HEK293 (cell line): ENCODE data around the gene SHROOM3.

Experiments used
- CTCF ChIA-PET: fragments of 350-600 bp; formaldehyde crosslinking; extraction: SDS; loops from one replicate; lab custom pipeline; 2021; ENCODE audit warnings: antibody characterized with exemption; lab: Yijun Ruan, JAX
- POLR2A ChIA-PET: fragments of 300-600 bp; formaldehyde crosslinking; extraction: SDS; loops from one replicate; lab custom pipeline; 2020; ENCODE audit warnings: antibody characterized with exemption, inconsistent platforms; lab: Yijun Ruan, JAX
- H3K27ac ChIP-seq: fragments of 200-500 bp; sonication (Bioruptor generic); 2 replicates; pipeline ENCODE4 v1.5.1; 2014; ENCODE audit warnings: low read depth, low read length, control low read depth, inconsistent platforms; ENCODE audit errors: extremely low read depth
- H3K36me3 ChIP-seq, 2 experiments: fragments of 200-500 bp in 1 of 2; sonication (Bioruptor generic) in 1 of 2; 1 replicate in 1 of 2; 2 replicates in 1 of 2; pipeline ENCODE4 v1.5.1; 2014 to 2017; ENCODE audit warnings: inconsistent platforms in 2 of 2, low read length in 2 of 2; ENCODE audit not compliant: control insufficient read depth in 2 of 2, insufficient read depth in 1 of 2
- H3K4me1 ChIP-seq: fragments of 200-500 bp; sonication (Bioruptor generic); 2 replicates; pipeline ENCODE4 v1.5.1; 2014; ENCODE audit warnings: mild to moderate bottlenecking, low read length, inconsistent platforms; ENCODE audit not compliant: control insufficient read depth, insufficient read depth
- H3K4me3 ChIP-seq: 2 replicates; pipeline ENCODE4 v1.5.1; 2011; ENCODE audit warnings: low read depth, mild to moderate bottlenecking, control low read depth, low read length, moderate library complexity
- H3K9me3 ChIP-seq: fragments of 200-500 bp; sonication (Bioruptor generic); 2 replicates; pipeline ENCODE4 v1.5.1; 2014; ENCODE audit warnings: low read depth, low read length, inconsistent platforms; ENCODE audit not compliant: control insufficient read depth, insufficient read depth
- PRDM1 ChIP-seq: fragments of 450-650 bp; formaldehyde crosslinking; IDR thresholded peaks from 2 replicates; pipeline ENCODE4; 2016; ENCODE audit warnings: missing biosample characterization, missing genetic modification characterization
- PRDM2 ChIP-seq: fragments of 450-650 bp; formaldehyde crosslinking; IDR thresholded peaks from 2 replicates; pipeline ENCODE4 v1.5.1; 2016; ENCODE audit warnings: missing biosample characterization, missing genetic modification characterization, borderline replicate concordance
- SETDB1 ChIP-seq: IDR thresholded peaks from one replicate; pipeline ENCODE4 v1.6.1; 2017; ENCODE audit warnings: mild to moderate bottlenecking, low read length, moderate library complexity, mixed read lengths; ENCODE audit not compliant: insufficient read length
- TRIM28 ChIP-seq: IDR thresholded peaks from 2 replicates; pipeline ENCODE4 v1.6.1; 2011; ENCODE audit warnings: low read length, control low read depth, borderline replicate concordance
- ZNF155 ChIP-seq: fragments of 450-650 bp; formaldehyde crosslinking; IDR thresholded peaks from 2 replicates; pipeline ENCODE4 v1.5.1; 2016; ENCODE audit warnings: missing biosample characterization, missing genetic modification characterization
- ZNF175 ChIP-seq: fragments of 450-650 bp; formaldehyde crosslinking; IDR thresholded peaks from 2 replicates; pipeline ENCODE4 v1.5.1; 2016; ENCODE audit warnings: missing biosample characterization, missing genetic modification characterization
- ZNF18 ChIP-seq: fragments of 450-650 bp; formaldehyde crosslinking; IDR thresholded peaks from 2 replicates; pipeline ENCODE4 v1.5.1; 2016; ENCODE audit warnings: missing biosample characterization, missing genetic modification characterization
- ZNF239 ChIP-seq: fragments of 450-650 bp; formaldehyde crosslinking; IDR thresholded peaks from 2 replicates; pipeline ENCODE4 v1.5.1; 2016; ENCODE audit warnings: missing biosample characterization, missing genetic modification characterization
- ZNF274 ChIP-seq, 2 experiments: fragments of 200-500 bp in 1 of 2; fragments of 450-650 bp in 1 of 2; sonication (Bioruptor generic) in 1 of 2; formaldehyde crosslinking in 1 of 2; IDR thresholded peaks; 2 replicates each; pipeline versions ENCODE4 v1.5.1 to v1.6.1; 2014 to 2016; ENCODE audit warnings: borderline replicate concordance in 1 of 2, inconsistent platforms in 1 of 2, low read length in 1 of 2, missing biosample characterization in 1 of 2, missing genetic modification characterization in 1 of 2
- ZNF292 ChIP-seq: fragments of 450-650 bp; formaldehyde crosslinking; IDR thresholded peaks from 2 replicates; pipeline ENCODE4 v1.5.1; 2016; ENCODE audit warnings: low read depth, missing biosample characterization, missing genetic modification characterization, borderline replicate concordance
- ZNF423 ChIP-seq: fragments of 450-650 bp; formaldehyde crosslinking; IDR thresholded peaks from 2 replicates; pipeline ENCODE4 v1.5.1; 2016; ENCODE audit warnings: missing biosample characterization, missing genetic modification characterization
- TF ChIP-seq, protein P1 (sequence below): fragments of 450-650 bp; formaldehyde crosslinking; IDR thresholded peaks from 2 replicates; pipeline ENCODE4 v1.5.1; 2016; ENCODE audit warnings: missing biosample characterization, missing genetic modification characterization

The SHROOM3 gene

DNA sequence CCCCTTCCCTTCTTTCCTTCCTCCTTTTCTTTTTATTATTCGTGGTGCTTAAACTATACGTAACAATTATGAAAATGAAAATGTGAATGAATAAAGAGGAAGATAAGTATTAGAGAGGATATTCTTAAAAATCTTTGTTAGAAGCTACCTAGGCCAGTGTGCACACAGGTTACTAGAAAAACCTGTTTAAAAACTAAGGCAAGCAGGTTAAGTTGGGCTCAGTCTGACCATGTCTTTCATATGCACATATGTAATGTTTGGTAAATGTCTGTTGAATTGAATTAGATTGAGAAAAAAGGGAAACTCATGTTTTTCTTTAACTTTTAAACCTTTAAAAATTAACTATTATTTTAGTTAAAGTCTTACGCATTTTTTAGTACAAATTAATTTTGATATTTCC lies 7.8 kb downstream of the SHROOM3 start (continued):
- no peak for TF ChIP-seq ZNF175 (tag by site-specific recombination)
- no peak for TF ChIP-seq ZNF292 (tag by site-specific recombination)
- TF ChIP-seq ZNF274 (IDR thresholded peaks at IDR 0.05; ENCODE audit: low read length): no peak
- no peak for TF ChIP-seq ZNF274 (tag by site-specific recombination; IDR thresholded peaks at IDR 0.05; ENCODE audit: borderline replicate concordance)
- TF ChIP-seq ZNF239: no peak
- no peak for TF ChIP-seq PRDM2 (tag by site-specific recombination)
- no peak for TF ChIP-seq ZNF423 (tag by site-specific recombination)
- TF ChIP-seq, protein P1, sequence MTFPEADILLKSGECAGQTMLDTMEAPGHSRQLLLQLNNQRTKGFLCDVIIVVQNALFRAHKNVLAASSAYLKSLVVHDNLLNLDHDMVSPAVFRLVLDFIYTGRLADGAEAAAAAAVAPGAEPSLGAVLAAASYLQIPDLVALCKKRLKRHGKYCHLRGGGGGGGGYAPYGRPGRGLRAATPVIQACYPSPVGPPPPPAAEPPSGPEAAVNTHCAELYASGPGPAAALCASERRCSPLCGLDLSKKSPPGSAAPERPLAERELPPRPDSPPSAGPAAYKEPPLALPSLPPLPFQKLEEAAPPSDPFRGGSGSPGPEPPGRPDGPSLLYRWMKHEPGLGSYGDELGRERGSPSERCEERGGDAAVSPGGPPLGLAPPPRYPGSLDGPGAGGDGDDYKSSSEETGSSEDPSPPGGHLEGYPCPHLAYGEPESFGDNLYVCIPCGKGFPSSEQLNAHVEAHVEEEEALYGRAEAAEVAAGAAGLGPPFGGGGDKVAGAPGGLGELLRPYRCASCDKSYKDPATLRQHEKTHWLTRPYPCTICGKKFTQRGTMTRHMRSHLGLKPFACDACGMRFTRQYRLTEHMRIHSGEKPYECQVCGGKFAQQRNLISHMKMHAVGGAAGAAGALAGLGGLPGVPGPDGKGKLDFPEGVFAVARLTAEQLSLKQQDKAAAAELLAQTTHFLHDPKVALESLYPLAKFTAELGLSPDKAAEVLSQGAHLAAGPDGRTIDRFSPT (tag by site-specific recombination): no peak
- TF ChIP-seq, all 188 proteins: peak for 0

DNA sequence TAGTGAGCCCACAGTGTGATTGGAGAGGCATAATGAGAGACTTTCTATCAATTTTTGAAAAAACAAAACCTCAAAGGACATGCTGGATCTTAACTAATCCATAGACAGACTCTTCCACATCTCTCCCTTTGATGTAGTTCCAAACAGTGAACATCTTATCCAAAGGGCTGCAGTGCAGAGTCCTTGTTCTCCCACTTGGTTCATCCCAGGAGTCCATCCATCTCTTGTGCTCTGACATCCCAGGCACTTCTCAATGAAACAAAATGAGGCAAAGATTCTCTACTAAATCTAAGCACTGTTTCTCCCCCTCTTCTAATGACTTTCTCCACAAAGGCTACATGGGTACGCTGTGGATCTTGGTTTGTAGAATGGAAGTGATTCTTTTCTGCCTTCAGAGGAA lies 8.3 kb downstream of the SHROOM3 start:
- Histone ChIP-seq H3K4me1 (no peaks in the 10 kb centered on the region), H3K4me3 (no peak overlapping the region), H3K27ac (no peak overlapping the region), H3K36me3 (no peaks in the 10 kb centered on the region), H3K9me3 (no peaks in the 10 kb centered on the region)
- TF ChIP-seq SETDB1 (no peak), ZNF239 (no peak), TRIM28 (no peak), ZNF155 (tag by site-specific recombination) (no peak), ZNF18 (no peak)
- ChIA-PET CTCF (interaction anchor here (0.7 kb wide), 1 partner anchor 12 kb away, joined by 3 read pairs; no protein-coding TSS in a partner anchor), POLR2A (no interaction called here)

DNA sequence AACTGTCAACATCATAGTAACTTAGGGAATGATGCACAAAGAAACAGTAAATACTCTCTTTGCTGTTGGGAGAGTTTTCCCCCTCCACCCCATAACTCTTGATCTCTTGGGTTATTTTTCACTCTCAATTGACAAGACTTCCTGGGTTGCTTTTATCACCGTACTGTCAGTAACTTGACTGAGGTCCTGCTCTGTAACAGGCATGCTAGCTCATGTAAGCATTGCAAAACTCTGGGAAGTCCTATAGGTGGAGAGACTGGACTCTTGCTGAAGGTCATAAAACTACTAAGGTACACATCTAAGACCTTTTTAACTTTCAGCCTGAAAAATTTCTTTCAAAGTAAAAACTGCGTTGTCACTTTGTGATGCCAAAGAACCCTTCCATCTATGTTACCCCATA lies 10.9 kb downstream of the SHROOM3 start:
- H3K9me3 ChIP-seq: no peaks in the 10 kb centered on the region
- no peak overlapping the region for H3K4me3 ChIP-seq
- no peaks in the 10 kb centered on the region for H3K36me3 ChIP-seq
- CTCF ChIA-PET: no interaction called here
- TF ChIP-seq PRDM1 (tag by site-specific recombination): no peak
- H3K4me1 ChIP-seq: no peaks in the 10 kb centered on the region
- POLR2A ChIA-PET: no interaction called here
- no peak overlapping the region for H3K27ac ChIP-seq
